ENCODE data around the gene DMRTC2. TPM values are rescaled to one million over a fixed set of nuclear protein-coding genes. Genes with fewer than 3 reads are reported as not detected.

Gene DMRTC2
- total RNA-seq, 1 experiment from 2014 or later = not detected

GRCh38 chr19:41850381-41850780 is 5.5 kb downstream of the DMRTC2 start:
- POLR2A ChIA-PET = interaction anchor here (0.9 kb wide), 1 partner anchor 12 kb away, joined by 3 read pairs; no protein-coding TSS in a partner anchor
- no peaks in the 10 kb centered on the region for H3K9me3 ChIP-seq (ENCODE audit: control insufficient read depth in 1 of 2, insufficient read depth in 1 of 2, low read depth in 1 of 2, low read length in 2 of 2)
- no peak for TF ChIP-seq FOSL1 (IDR thresholded peaks at IDR 0.05; ENCODE audit: low read depth)
- TF ChIP-seq SRF (IDR thresholded peaks at IDR 0.05; ENCODE audit: low read depth) = no peak
- TF ChIP-seq EGR1 (IDR thresholded peaks at IDR 0.05; ENCODE audit: low read depth) = no peak
- TF ChIP-seq REST (IDR thresholded peaks at IDR 0.05; ENCODE audit: low read depth) = no peak
- no peak for TF ChIP-seq TCF7L2 (IDR thresholded peaks at IDR 0.05; ENCODE audit: borderline replicate concordance, extremely low read depth, insufficient read depth, insufficient read length)
- TF ChIP-seq RAD21 (IDR thresholded peaks at IDR 0.05; ENCODE audit: low read depth) = no peak
- no peak for TF ChIP-seq SIN3A (IDR thresholded peaks at IDR 0.05; ENCODE audit: low read depth)
- TF ChIP-seq ZFX (IDR thresholded peaks at IDR 0.05) = no peak
- TF ChIP-seq ATF3 (IDR thresholded peaks at IDR 0.05) = no peak
- no peak for TF ChIP-seq CEBPB (IDR thresholded peaks at IDR 0.05; ENCODE audit: low read depth)
- TF ChIP-seq ELF1 (IDR thresholded peaks at IDR 0.05; ENCODE audit: borderline replicate concordance, low read depth) = no peak
- no peak for TF ChIP-seq POLR2AphosphoS5 (IDR thresholded peaks at IDR 0.05; ENCODE audit: low read depth, low read length)
- no peak for TF ChIP-seq POLR2A (IDR thresholded peaks at IDR 0.05; ENCODE audit: borderline replicate concordance, extremely low read depth, insufficient read depth, insufficient read length)
- TF ChIP-seq ZBTB33 (IDR thresholded peaks at IDR 0.05; ENCODE audit: extremely low read depth, insufficient replicate concordance, low read length) = no peak
- no peak for TF ChIP-seq SP1 (IDR thresholded peaks at IDR 0.05; ENCODE audit: low read depth)
- TF ChIP-seq JUND (IDR thresholded peaks at IDR 0.05) = no peak
- no peak for TF ChIP-seq EZH2 (IDR thresholded peaks at IDR 0.05)
- no peak for TF ChIP-seq ZNF274 (IDR thresholded peaks at IDR 0.05; ENCODE audit: low read depth, low read length)
- CTCF ChIA-PET = no interaction called here
- H3K27ac ChIP-seq (ENCODE audit: low read depth, low read length) = no peak overlapping the region
- DNase-seq (ENCODE audit: low read depth, low spot score) (no peak), ATAC-seq (no peak)
- no peaks in the 10 kb centered on the region for H3K9me2 ChIP-seq (ENCODE audit: insufficient read depth)
- no TSS peak for BruUV-seq (replicated peaks)
- H3K4me1 ChIP-seq (ENCODE audit: control insufficient read depth in 1 of 2, insufficient read depth in 2 of 2, low read length in 2 of 2) = no peaks in the 10 kb centered on the region
- H2AFZ ChIP-seq (ENCODE audit: low read depth, low read length, poor library complexity, severe bottlenecking) = no peak overlapping the region
- H3K79me2 ChIP-seq (ENCODE audit: insufficient read depth, low read length) = no peaks in the 10 kb centered on the region
- peaks cover 39% of the 10 kb centered on the region for H3K27me3 ChIP-seq (ENCODE audit: insufficient read depth, low read length)
- no peak overlapping the region for H3K4me2 ChIP-seq (ENCODE audit: low read length)
- H4K20me1 ChIP-seq (ENCODE audit: insufficient read depth) = no peaks in the 10 kb centered on the region
- no peak overlapping the region for H3K9ac ChIP-seq (ENCODE audit: low read length)
- H3K36me3 ChIP-seq (ENCODE audit: control insufficient read depth in 1 of 2, insufficient read depth in 2 of 2, low read length in 2 of 2) = no peaks in the 10 kb centered on the region
- RAD21 ChIA-PET (ENCODE audit: low non-redundant PET in 1 of 2, low total read pairs in 2 of 2, uncharacterized antibody in 2 of 2, unreplicated experiment in 2 of 2) = no interaction called here
- no peak overlapping the region for H3K4me3 ChIP-seq (replicated peaks in 1 of 2; ENCODE audit: low read depth in 1 of 2, low read length in 2 of 2)
- intact Hi-C loops (cut with micrococcal nuclease) = no loop called here

Data from HCT116 (cell line).